Thyroid gland (tissue), 4 donors: ENCODE results near the gene CCDC107. TPM values are rescaled to one million over a fixed set of nuclear protein-coding genes. Genes with fewer than 3 reads are reported as not detected.

Experiments
- DNase-seq, 2 donors: peaks; one replicate each; pipeline ENCODE4 v3.0.0-alpha.2; 2019
- H3K27ac ChIP-seq, 3 donors: fragments of 200-600 bp; sonication (generic); 1 replicate in 2 of 3; 2 replicates in 1 of 3; pipeline ENCODE4 v1.5.1; 2016 to 2019; ENCODE audit warnings: mild to moderate bottlenecking in 1 of 3, moderate library complexity in 1 of 3
- H3K27me3 ChIP-seq: fragments of 200-600 bp; sonication (generic); one replicate; pipeline ENCODE4 v1.5.1; 2019
- H3K36me3 ChIP-seq, 2 donors: fragments of 200-600 bp; sonication (generic); one replicate each; pipeline ENCODE4 v1.5.1; 2016 to 2019
- H3K4me1 ChIP-seq, 2 donors: fragments of 200-600 bp; sonication (generic); one replicate each; pipeline ENCODE4 v1.5.1; 2017 to 2019
- H3K4me3 ChIP-seq, 3 donors: fragments of 200-600 bp; sonication (generic); replicated peaks in 1 of 3; 1 replicate in 2 of 3; 2 replicates in 1 of 3; pipeline ENCODE4 v1.5.1; 2016; ENCODE audit warnings: mild to moderate bottlenecking in 1 of 3
- H3K9me3 ChIP-seq: fragments of 200-600 bp; sonication (generic); one replicate; pipeline ENCODE4 v1.5.1; 2017
- POLR2A ChIP-seq, 2 donors: fragments of 450-650 bp; IDR thresholded peaks; one replicate each; pipeline ENCODE4 v1.6.1; 2017; ENCODE audit warnings: antibody characterized with exemption in 2 of 2, mild to moderate bottlenecking in 2 of 2, moderate library complexity in 1 of 2
- WGBS, 2 donors: methylation state at CpG; one replicate each; pipeline ENCODE4 v1.1.5; 2017; 5-methylcytosine and 5-hydroxymethylcytosine counted together
- intact Hi-C: fragments of 100-400 bp; cut with DNase I; formaldehyde crosslinking; loops from one replicate; pipeline ENCODE4 v1.15.1; 2023
- total RNA-seq, 4 donors: library from RNA; depleted of rRNA; stranded (reverse); fragments of >200 nt; gene quantifications; one replicate each; pipeline ENCODE4 v1.2.3, GENCODE V29; 2016
- TF ChIP-seq, protein P1 (sequence below), 6 experiments: fragments of 200-600 bp in 3 of 6; fragments of 450-650 bp in 3 of 6; sonication (generic) in 3 of 6; IDR thresholded peaks; one replicate each; pipeline ENCODE4 v1.5.1; 2016 to 2019; ENCODE audit warnings: antibody characterized with exemption in 6 of 6, mild to moderate bottlenecking in 2 of 6, inconsistent platforms in 1 of 6, moderate library complexity in 1 of 6

CCDC107 gene
- total RNA-seq, 4 donors from 2014 or later = 21.0 to 40.9 (median 27.9) TPM

DNA sequence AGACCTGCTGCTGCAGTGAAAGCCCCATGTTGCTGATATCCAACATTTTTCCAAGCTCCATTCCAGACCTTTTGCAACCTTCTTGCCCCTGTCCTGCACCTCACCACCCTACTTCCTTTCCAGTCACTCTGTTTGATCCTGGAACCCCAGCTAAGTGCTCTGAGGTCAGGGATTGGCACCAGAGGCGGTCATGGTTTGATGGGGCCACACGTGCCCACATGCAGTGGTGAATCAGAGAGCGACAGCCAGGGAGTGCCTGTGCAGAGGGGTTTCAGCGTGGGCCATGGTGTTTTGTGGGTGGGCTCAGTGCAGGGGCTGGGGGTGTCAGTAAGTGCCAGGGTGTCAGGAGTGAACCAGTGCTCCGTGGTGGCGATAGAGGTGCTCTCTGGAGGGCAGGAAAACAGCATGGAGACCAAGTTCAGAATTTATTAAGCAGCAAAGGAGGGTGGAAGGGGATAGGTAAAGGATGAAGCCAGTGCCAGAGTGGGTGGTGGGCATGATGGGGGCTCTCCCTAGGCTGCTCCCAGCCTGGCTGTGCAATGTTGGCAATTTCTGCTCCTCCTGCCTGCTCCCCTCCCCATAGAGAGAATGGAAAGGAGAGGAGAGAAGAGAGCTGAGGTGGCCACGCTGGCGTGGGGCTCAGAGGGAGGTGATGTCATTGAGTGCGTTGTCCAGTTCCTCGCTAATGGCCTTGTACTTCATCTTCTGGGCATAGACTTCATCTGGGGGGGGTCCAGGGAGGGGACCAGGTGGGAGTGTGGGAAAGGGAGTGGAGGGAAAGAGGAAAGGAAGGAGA is 24.6 kb downstream of the CCDC107 start:
- WGBS, 2 donors = 85 to 89% methylated on average over 10 of the region's 10 CpGs
- Histone ChIP-seq H3K9me3 (no peaks in the 10 kb centered on the region), H3K4me3 (no peak overlapping the region), H3K36me3 (peaks cover 0 to 6% of the 10 kb centered on the region in 2 donors), H3K27me3 (no peaks in the 10 kb centered on the region), H3K27ac (no peak overlapping the region), H3K4me1 (no peaks in the 10 kb centered on the region)
- intact Hi-C loops = no loop called here
- DNase-seq = no peak
- no peak for TF ChIP-seq POLR2A (IDR thresholded peaks at IDR 0.05)
- TF ChIP-seq, protein P1, sequence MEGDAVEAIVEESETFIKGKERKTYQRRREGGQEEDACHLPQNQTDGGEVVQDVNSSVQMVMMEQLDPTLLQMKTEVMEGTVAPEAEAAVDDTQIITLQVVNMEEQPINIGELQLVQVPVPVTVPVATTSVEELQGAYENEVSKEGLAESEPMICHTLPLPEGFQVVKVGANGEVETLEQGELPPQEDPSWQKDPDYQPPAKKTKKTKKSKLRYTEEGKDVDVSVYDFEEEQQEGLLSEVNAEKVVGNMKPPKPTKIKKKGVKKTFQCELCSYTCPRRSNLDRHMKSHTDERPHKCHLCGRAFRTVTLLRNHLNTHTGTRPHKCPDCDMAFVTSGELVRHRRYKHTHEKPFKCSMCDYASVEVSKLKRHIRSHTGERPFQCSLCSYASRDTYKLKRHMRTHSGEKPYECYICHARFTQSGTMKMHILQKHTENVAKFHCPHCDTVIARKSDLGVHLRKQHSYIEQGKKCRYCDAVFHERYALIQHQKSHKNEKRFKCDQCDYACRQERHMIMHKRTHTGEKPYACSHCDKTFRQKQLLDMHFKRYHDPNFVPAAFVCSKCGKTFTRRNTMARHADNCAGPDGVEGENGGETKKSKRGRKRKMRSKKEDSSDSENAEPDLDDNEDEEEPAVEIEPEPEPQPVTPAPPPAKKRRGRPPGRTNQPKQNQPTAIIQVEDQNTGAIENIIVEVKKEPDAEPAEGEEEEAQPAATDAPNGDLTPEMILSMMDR (IDR thresholded peaks at IDR 0.05) = no peak

DNA sequence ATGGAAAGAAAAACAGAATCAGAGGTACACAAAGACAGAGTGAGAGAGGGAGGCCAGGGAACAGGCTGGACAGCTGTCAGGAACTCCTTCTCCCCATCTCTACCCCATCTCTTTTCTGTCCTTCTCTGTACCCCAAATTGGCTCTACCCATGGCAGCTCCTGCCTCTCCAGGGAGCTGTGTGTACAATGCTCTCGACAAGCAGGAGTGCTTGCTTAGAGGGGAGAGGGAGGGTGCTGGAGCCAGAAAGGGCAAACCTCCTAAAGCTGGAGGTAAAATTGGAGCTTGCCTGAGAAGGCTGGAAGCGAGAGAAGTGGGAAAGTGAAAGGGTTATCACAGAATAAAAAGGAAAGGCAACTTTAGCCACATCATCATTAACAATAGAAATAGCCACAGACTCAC is 25.2 kb downstream of the CCDC107 start:
- WGBS, 2 donors = 61 to 66% methylated on average over 2 of the region's 2 CpGs
- Histone ChIP-seq H3K36me3 (peaks cover 0 to 6% of the 10 kb centered on the region in 2 donors), H3K4me1 (no peaks in the 10 kb centered on the region), H3K4me3 (no peak overlapping the region), H3K9me3 (no peaks in the 10 kb centered on the region), H3K27me3 (no peaks in the 10 kb centered on the region), H3K27ac (no peak overlapping the region)
- TF ChIP-seq, protein P1 (IDR thresholded peaks at IDR 0.05) = no peak
- TF ChIP-seq POLR2A (IDR thresholded peaks at IDR 0.05) = no peak
- intact Hi-C loops = no loop called here
- no peak for DNase-seq

DNA sequence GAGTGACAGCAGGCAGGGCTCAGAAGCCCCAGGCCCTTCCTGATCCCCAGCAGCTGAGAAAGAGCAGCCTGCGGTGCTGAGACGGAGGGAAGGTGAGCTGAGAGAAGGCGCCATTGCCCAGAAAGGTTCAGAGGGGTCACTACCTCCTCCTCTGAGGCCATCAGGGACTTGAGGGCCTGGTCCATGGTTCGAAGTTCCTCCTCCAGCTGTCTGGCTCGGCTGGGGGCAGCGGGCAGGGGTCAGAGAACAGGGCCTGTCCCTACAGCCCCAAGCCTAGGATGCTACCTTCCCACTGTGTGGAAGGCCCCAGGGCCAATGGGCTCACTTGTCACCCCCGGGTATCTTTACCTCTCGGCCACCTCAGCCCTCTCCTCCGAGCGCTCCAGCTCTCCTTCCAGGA is 26.8 kb downstream of the CCDC107 start:
- DNase-seq = no peak
- peaks cover 2% of the 10 kb centered on the region in 2 donors for H3K4me1 ChIP-seq
- 92% methylated on average over 7 to 10 of the region's 10 CpGs for WGBS, 2 donors
- H3K36me3 ChIP-seq = peaks cover 0 to 6% of the 10 kb centered on the region in 2 donors
- TF ChIP-seq POLR2A (IDR thresholded peaks at IDR 0.05) = no peak
- TF ChIP-seq, protein P1 (IDR thresholded peaks at IDR 0.05) = no peak
- H3K27me3 ChIP-seq = no peaks in the 10 kb centered on the region
- no peaks in the 10 kb centered on the region for H3K9me3 ChIP-seq
- no peak overlapping the region for H3K4me3 ChIP-seq
- intact Hi-C loops = no loop called here
- H3K27ac ChIP-seq = no peak overlapping the region

DNA sequence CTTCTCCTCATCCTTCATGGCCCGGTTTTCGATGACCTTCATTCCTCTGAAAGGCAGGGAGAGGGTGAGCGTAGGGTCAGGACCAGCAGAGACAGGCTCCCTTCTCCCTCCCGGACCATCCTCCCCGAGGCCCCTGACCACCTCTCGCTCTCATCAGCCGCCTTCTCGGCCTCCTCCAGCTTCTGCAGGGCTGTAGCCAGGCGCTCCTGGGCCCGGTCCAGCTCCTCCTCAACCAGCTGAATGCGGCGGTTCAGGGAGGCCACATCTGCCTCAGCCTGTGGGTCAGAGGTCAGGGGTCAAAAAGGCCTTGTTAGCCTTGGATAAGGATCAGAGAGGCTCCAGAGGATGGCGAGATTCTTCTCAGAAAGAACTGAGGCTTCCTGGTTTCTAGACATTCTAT is 27.4 kb downstream of the CCDC107 start:
- TF ChIP-seq, protein P1 (IDR thresholded peaks at IDR 0.05) = no peak
- TF ChIP-seq POLR2A (IDR thresholded peaks at IDR 0.05) = no peak
- no peak for DNase-seq
- Histone ChIP-seq H3K36me3 (peaks cover 0 to 6% of the 10 kb centered on the region in 2 donors), H3K9me3 (no peaks in the 10 kb centered on the region), H3K4me3 (no peak overlapping the region), H3K4me1 (peaks cover 5 to 6% of the 10 kb centered on the region in 2 donors), H3K27me3 (no peaks in the 10 kb centered on the region), H3K27ac (no peak overlapping the region)
- intact Hi-C loops = no loop called here
- whole genome bisulfite sequencing, 2 donors = 89% methylated on average over 13 of the region's 13 CpGs
